B cell (primary cell): Measurements from ENCODE around the gene EIF3D. TPM values are rescaled to one million over a fixed set of nuclear protein-coding genes. Genes with fewer than 3 reads are reported as not detected.
A peak's percentile ranks its signal among the peaks of the same experiment; 100 is the strongest.

Source experiments
- ATAC-seq: fragments of 200-7000 bp; cut with Tn5 transposase; one replicate; pipeline ENCODE4 v1.10.0; 2021; ENCODE audit warnings: low read depth, mild to moderate bottlenecking, moderate number of reproducible peaks, moderate library complexity
- CTCF ChIA-PET: fragments of 350-600 bp; sonication (Branson Sonifier 250); formaldehyde crosslinking; loops from one replicate; lab custom pipeline; 2021; ENCODE audit warnings: antibody characterized with exemption, inconsistent platforms; lab: Charles Lee
- POLR2A ChIA-PET: fragments of 350-600 bp; sonication (Branson Sonifier 250); formaldehyde crosslinking; loops from one replicate; lab custom pipeline; 2021; ENCODE audit warnings: antibody characterized with exemption; lab: Charles Lee
- DNase-seq: peaks from one replicate; pipeline ENCODE4 v3.0.0; 2013
- H2AFZ ChIP-seq: 2 replicates; pipeline ENCODE4 v1.6.1; 2012; ENCODE audit warnings: mild to moderate bottlenecking, low read depth, low read length; ENCODE audit not compliant: insufficient read depth, poor library complexity, severe bottlenecking
- H3K27ac ChIP-seq, 2 donors: 1 replicate in 1 of 2; 2 replicates in 1 of 2; pipeline ENCODE4 v1.5.1; 2012 to 2013; ENCODE audit warnings: low read length in 2 of 2, mild to moderate bottlenecking in 2 of 2, moderate library complexity in 1 of 2
- H3K27me3 ChIP-seq, 4 experiments: fragments of 200-600 bp in 1 of 4; sonication (generic) in 1 of 4; replicated peaks in 1 of 4; 1 replicate in 2 of 4; 2 replicates in 2 of 4; pipeline versions ENCODE4 v1.6.1 to v1.7.0; 2013 to 2016; ENCODE audit warnings: low read length in 3 of 4, mild to moderate bottlenecking in 2 of 4, mixed read lengths in 1 of 4, moderate library complexity in 1 of 4; ENCODE audit not compliant: insufficient read depth in 4 of 4, control insufficient read depth in 3 of 4; ENCODE audit errors: control extremely low read depth in 1 of 4
- H3K36me3 ChIP-seq, 2 experiments: replicated peaks in 1 of 2; 1 replicate in 1 of 2; 2 replicates in 1 of 2; pipeline versions ENCODE4 v1.6.1 to v1.7.1; 2013; ENCODE audit warnings: low read length in 1 of 2; ENCODE audit not compliant: insufficient read depth in 2 of 2, control insufficient read depth in 1 of 2; ENCODE audit errors: control extremely low read depth in 1 of 2, extremely low read depth in 1 of 2
- H3K4me1 ChIP-seq, 2 donors: fragments of 200-600 bp in 1 of 2; sonication (generic) in 1 of 2; 1 replicate in 1 of 2; 2 replicates in 1 of 2; pipeline versions ENCODE4 v1.5.1 to v1.6.1; 2013 to 2017; ENCODE audit warnings: low read length in 2 of 2; ENCODE audit not compliant: control insufficient read depth in 2 of 2, insufficient read depth in 2 of 2
- H3K4me2 ChIP-seq: replicated peaks from 2 replicates; pipeline ENCODE3; 2012; ENCODE audit warnings: mild to moderate bottlenecking, low read depth, low read length; ENCODE audit not compliant: poor library complexity, severe bottlenecking
- H3K4me3 ChIP-seq, 5 experiments: fragments of 200-600 bp in 1 of 5; sonication (generic) in 1 of 5; 1 replicate in 3 of 5; 2 replicates in 2 of 5; pipeline versions ENCODE4 v1.5.1 to v1.7.0; 2011 to 2016; ENCODE audit warnings: low read length in 4 of 5, mild to moderate bottlenecking in 4 of 5, low read depth in 2 of 5, control low read depth in 1 of 5, moderate library complexity in 1 of 5; ENCODE audit not compliant: insufficient read depth in 1 of 5; ENCODE audit errors: control extremely low read depth in 1 of 5, extremely low read depth in 1 of 5
- H3K79me2 ChIP-seq: fragments of 200-600 bp; sonication (generic); one replicate; pipeline ENCODE4 v1.6.0; 2016; ENCODE audit warnings: low read length; ENCODE audit not compliant: control insufficient read depth, insufficient read depth
- H3K9ac ChIP-seq: fragments of 200-600 bp; sonication (generic); 2 replicates; pipeline ENCODE4 v1.6.1; 2017; ENCODE audit warnings: mild to moderate bottlenecking, low read length, moderate library complexity
- H3K9me3 ChIP-seq, 3 donors: one replicate each; pipeline versions ENCODE4 v1.6.1 to v1.7.1; 2013; ENCODE audit warnings: low read length in 2 of 3; ENCODE audit not compliant: control insufficient read depth in 2 of 3, insufficient read depth in 1 of 3; ENCODE audit errors: control extremely low read depth in 1 of 3
- H4K20me1 ChIP-seq: 2 replicates; pipeline ENCODE4 v1.6.0; 2012; ENCODE audit warnings: mild to moderate bottlenecking, low read length; ENCODE audit not compliant: insufficient read depth, control insufficient read depth, poor library complexity, severe bottlenecking
- H3K27ac Mint-ChIP-seq: one replicate; pipeline ENCODE4 v1.8.0; 2021; ENCODE audit warnings: mixed read lengths
- H3K27me3 Mint-ChIP-seq: one replicate; pipeline ENCODE4 v1.8.0; 2021; ENCODE audit warnings: mixed read lengths
- H3K4me1 Mint-ChIP-seq: one replicate; pipeline ENCODE4 v1.8.0; 2021; ENCODE audit warnings: mixed read lengths
- H3K4me3 Mint-ChIP-seq: one replicate; pipeline ENCODE4 v1.8.0; 2021; ENCODE audit warnings: mixed read lengths
- H3K9me3 Mint-ChIP-seq: one replicate; pipeline ENCODE4 v1.8.0; 2022; ENCODE audit warnings: mixed read lengths; ENCODE audit not compliant: insufficient read depth
- CTCF ChIP-seq: fragments of 200-600 bp; IDR thresholded peaks from one replicate; pipeline ENCODE4 v1.8.0; 2022; ENCODE audit warnings: antibody characterized with exemption, mild to moderate bottlenecking
- EZH2 ChIP-seq: IDR thresholded peaks from 2 replicates; pipeline ENCODE4 v1.6.1; 2012; ENCODE audit warnings: borderline replicate concordance, low read depth, mild to moderate bottlenecking, moderate library complexity, low read length; ENCODE audit not compliant: insufficient read depth, poor library complexity, severe bottlenecking
- WGBS: methylation state at CpG from one replicate; pipeline ENCODE4 v1.1.5; 2013; ENCODE audit warnings: missing lambda C conversion rate; ENCODE audit not compliant: insufficient coverage; 5-methylcytosine and 5-hydroxymethylcytosine counted together
- intact Hi-C: fragments of 100-400 bp; cut with micrococcal nuclease; formaldehyde crosslinking; loops from one replicate; pipeline ENCODE4 v1.10.0; 2022
- polyA plus RNA-seq: library from polyadenylated mRNA; depleted of rRNA; stranded (reverse); fragments of >200 nt; gene quantifications from 2 replicates; pipeline ENCODE4 v1.2.3, GENCODE V29; 2012
- total RNA-seq, 2 donors: library from RNA; stranded (reverse); fragments of 120-200 nt in 1 of 2; gene quantifications; 1 replicate in 1 of 2; 2 replicates in 1 of 2; pipeline versions ENCODE4 v1.2.3 to v1.2.4, GENCODE V29; 2013 to 2022

Gene EIF3D
- total and polyA plus RNA-seq, 2 donors (not counting 1 experiment from before 2014, with no cell fraction given), result 274 to 324 TPM

- intact Hi-C loops, result loop anchor here (5.0 kb wide), 1 partner anchor 493 kb away; no protein-coding TSS in a partner anchor
- CTCF ChIA-PET, result interaction anchor here (0.8 to 1.0 kb wide), 2 partner anchors 307 to 497 kb away, joined by 3 to 5 read pairs; no protein-coding TSS in a partner anchor
- TF ChIP-seq CTCF (no peak), EZH2 (no peak)
- H3K4me3 ChIP-seq, result no peak overlapping the region
- H3K9me3 ChIP-seq, result no peaks in the 10 kb centered on the region
- no peak overlapping the region for H3K9ac ChIP-seq
- 83% methylated on average over 1 of the region's 5 CpGs for WGBS
- POLR2A ChIA-PET, result no interaction called here
- H3K9me3 Mint-ChIP-seq, result no peaks in the 10 kb centered on the region
- H4K20me1 ChIP-seq, result no peaks in the 10 kb centered on the region
- peaks cover 44% of the 10 kb centered on the region for H3K4me1 Mint-ChIP-seq
- DNase-seq (peak; percentile 41), ATAC-seq (no peak)
- no peaks in the 10 kb centered on the region for H3K79me2 ChIP-seq
- no peaks in the 10 kb centered on the region for H3K27me3 ChIP-seq
- peaks cover 33 to 56% of the 10 kb centered on the region in 2 donors for H3K4me1 ChIP-seq
- H3K36me3 ChIP-seq, result no peaks in the 10 kb centered on the region
- H3K27me3 Mint-ChIP-seq, result no peaks in the 10 kb centered on the region
- H3K4me2 ChIP-seq, result peak overlapping the region; percentile 52
- no peak overlapping the region for H3K27ac ChIP-seq
- H3K4me3 Mint-ChIP-seq, result no peak overlapping the region
- H3K27ac Mint-ChIP-seq, result peak overlapping the region; percentile 71
- peak overlapping the region; percentile 72 for H2AFZ ChIP-seq
Observed at GRCh38 chr22:36549033-36549432, 20.1 kb upstream of the EIF3D start.

- peak overlapping the region; percentile 52 for H3K4me2 ChIP-seq
- H3K27ac ChIP-seq, result no peak overlapping the region
- no peak overlapping the region for H3K4me3 ChIP-seq
- DNase-seq (no peak), ATAC-seq (no peak)
- no peaks in the 10 kb centered on the region for H3K27me3 ChIP-seq
- no peaks in the 10 kb centered on the region for H3K9me3 Mint-ChIP-seq
- no peak overlapping the region for H3K27ac Mint-ChIP-seq
- H3K4me1 ChIP-seq, result peaks cover 33 to 52% of the 10 kb centered on the region in 2 donors
- POLR2A ChIA-PET, result no interaction called here
- no peaks in the 10 kb centered on the region for H3K79me2 ChIP-seq
- TF ChIP-seq CTCF, result no peak
- TF ChIP-seq EZH2, result no peak
- H3K27me3 Mint-ChIP-seq, result no peaks in the 10 kb centered on the region
- no peak overlapping the region for H2AFZ ChIP-seq
- H4K20me1 ChIP-seq, result no peaks in the 10 kb centered on the region
- WGBS, result 80% methylated on average over 14 of the region's 14 CpGs
- no peaks in the 10 kb centered on the region for H3K9me3 ChIP-seq
- H3K4me3 Mint-ChIP-seq, result no peak overlapping the region
- intact Hi-C loops, result loop anchor here (5.0 kb wide), 1 partner anchor 494 kb away; no protein-coding TSS in a partner anchor
- H3K9ac ChIP-seq, result no peak overlapping the region
- CTCF ChIA-PET, result interaction anchor here (0.8 to 1.0 kb wide), 2 partner anchors 308 to 498 kb away, joined by 3 to 5 read pairs; no protein-coding TSS in a partner anchor
- H3K36me3 ChIP-seq, result no peaks in the 10 kb centered on the region
- peaks cover 41% of the 10 kb centered on the region for H3K4me1 Mint-ChIP-seq
Observed at GRCh38 chr22:36548606-36549005, 19.6 kb upstream of the EIF3D start.
